GM12878 (cell line): ENCODE results near the gene NFIX.

Source experiments
- ASH2L ChIP-seq: fragments of 300-600, 200-600 bp; sonication (generic); IDR thresholded peaks from 2 replicates; pipeline ENCODE4 v1.6.1; 2017; ENCODE audit warnings: low read depth, mild to moderate bottlenecking, borderline replicate concordance
- CREM ChIP-seq: IDR thresholded peaks from 2 replicates; pipeline ENCODE4 v1.6.1; 2014; ENCODE audit warnings: antibody characterized with exemption, low read depth
- EGR1 ChIP-seq, 2 experiments: IDR thresholded peaks; 1 replicate in 1 of 2; 2 replicates in 1 of 2; pipeline ENCODE4 v1.6.1; 2011 to 2012; ENCODE audit warnings: low read depth in 2 of 2, low read length in 2 of 2, borderline replicate concordance in 1 of 2, mild to moderate bottlenecking in 1 of 2, moderate library complexity in 1 of 2
- ESRRA ChIP-seq: IDR thresholded peaks from 2 replicates; pipeline ENCODE4 v1.6.1; 2012; ENCODE audit warnings: mild to moderate bottlenecking, low read length, improper control_type of control experiment
- MYC ChIP-seq: IDR thresholded peaks from 2 replicates; pipeline ENCODE4 v1.6.1; 2011; ENCODE audit warnings: mild to moderate bottlenecking, low read length, moderate library complexity, inconsistent platforms; ENCODE audit not compliant: insufficient read depth, insufficient replicate concordance, insufficient read length, severe bottlenecking
- RAD21 ChIP-seq: IDR thresholded peaks from 2 replicates; pipeline ENCODE4 v1.6.1; 2011; ENCODE audit warnings: mild to moderate bottlenecking, low read depth, low read length, moderate library complexity; ENCODE audit not compliant: insufficient read depth
- RCOR1 ChIP-seq: conservative IDR thresholded peaks from 2 replicates; pipeline ENCODE4 v1.6.1; 2012; ENCODE audit warnings: low read depth, low read length, improper control_type of control experiment
- TAF1 ChIP-seq: IDR thresholded peaks from 2 replicates; pipeline ENCODE4 v1.6.1; 2011; ENCODE audit warnings: mild to moderate bottlenecking, low read depth, low read length, borderline replicate concordance
- ZNF274 ChIP-seq: IDR thresholded peaks from one replicate; pipeline ENCODE4 v1.8.0; 2011; ENCODE audit not compliant: insufficient read length, insufficient read depth
- TF ChIP-seq, protein P1 (sequence below): IDR thresholded peaks from 2 replicates; pipeline ENCODE4 v1.6.1; 2012; ENCODE audit warnings: mild to moderate bottlenecking, low read depth, low read length
- TF ChIP-seq, protein P2 (sequence below), 3 experiments: IDR thresholded peaks in 2 of 3; conservative IDR thresholded peaks in 1 of 3; 2 replicates each; pipeline ENCODE4 v1.5.1; 2011; ENCODE audit warnings: low read depth in 3 of 3, low read length in 3 of 3, mild to moderate bottlenecking in 3 of 3, control low read depth in 2 of 3, moderate library complexity in 2 of 3, inconsistent platforms in 1 of 3, mixed read lengths in 1 of 3; ENCODE audit not compliant: control insufficient read depth in 2 of 3, insufficient read depth in 1 of 3; ENCODE audit errors: extremely low read depth in 1 of 3

DNA sequence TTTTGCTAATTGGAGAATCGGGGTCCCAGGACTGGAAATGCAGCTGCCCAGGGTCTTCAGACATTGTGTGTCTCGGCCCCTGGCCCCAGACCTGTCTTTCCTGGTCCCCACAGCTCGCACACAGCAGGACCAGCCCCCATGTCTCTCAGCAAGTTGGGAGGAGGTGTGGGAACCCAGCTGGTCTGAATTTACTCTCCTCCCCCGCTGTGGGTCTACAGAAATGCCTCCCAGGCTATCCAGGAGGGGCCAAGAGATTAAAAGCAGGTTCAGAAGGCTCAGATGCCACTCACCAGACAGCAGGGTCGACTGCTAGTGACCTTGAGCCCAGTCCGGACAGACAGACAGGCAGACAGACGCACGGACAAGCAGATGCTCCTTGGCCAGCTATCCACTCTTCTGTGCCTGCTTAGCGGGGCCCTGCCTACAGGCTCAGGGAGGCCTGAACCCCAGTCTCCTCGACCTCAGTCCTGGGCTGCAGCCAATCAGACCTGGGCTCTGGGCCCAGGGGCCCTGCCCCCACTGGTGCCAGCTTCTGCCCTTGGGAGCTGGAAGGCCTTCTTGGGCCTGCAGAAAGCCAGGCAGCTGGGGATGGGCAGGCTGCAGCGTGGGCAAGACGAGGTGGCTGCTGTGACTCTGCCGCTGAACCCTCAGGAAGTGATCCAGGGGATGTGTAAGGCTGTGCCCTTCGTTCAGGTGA is 25.8 kb upstream of the NFIX start, which contains the start of gene DAND5:
- TF ChIP-seq MYC: no peak
- TF ChIP-seq RAD21: no peak
- TF ChIP-seq ASH2L: no peak
- TF ChIP-seq TAF1: no peak
- TF ChIP-seq, protein P1, sequence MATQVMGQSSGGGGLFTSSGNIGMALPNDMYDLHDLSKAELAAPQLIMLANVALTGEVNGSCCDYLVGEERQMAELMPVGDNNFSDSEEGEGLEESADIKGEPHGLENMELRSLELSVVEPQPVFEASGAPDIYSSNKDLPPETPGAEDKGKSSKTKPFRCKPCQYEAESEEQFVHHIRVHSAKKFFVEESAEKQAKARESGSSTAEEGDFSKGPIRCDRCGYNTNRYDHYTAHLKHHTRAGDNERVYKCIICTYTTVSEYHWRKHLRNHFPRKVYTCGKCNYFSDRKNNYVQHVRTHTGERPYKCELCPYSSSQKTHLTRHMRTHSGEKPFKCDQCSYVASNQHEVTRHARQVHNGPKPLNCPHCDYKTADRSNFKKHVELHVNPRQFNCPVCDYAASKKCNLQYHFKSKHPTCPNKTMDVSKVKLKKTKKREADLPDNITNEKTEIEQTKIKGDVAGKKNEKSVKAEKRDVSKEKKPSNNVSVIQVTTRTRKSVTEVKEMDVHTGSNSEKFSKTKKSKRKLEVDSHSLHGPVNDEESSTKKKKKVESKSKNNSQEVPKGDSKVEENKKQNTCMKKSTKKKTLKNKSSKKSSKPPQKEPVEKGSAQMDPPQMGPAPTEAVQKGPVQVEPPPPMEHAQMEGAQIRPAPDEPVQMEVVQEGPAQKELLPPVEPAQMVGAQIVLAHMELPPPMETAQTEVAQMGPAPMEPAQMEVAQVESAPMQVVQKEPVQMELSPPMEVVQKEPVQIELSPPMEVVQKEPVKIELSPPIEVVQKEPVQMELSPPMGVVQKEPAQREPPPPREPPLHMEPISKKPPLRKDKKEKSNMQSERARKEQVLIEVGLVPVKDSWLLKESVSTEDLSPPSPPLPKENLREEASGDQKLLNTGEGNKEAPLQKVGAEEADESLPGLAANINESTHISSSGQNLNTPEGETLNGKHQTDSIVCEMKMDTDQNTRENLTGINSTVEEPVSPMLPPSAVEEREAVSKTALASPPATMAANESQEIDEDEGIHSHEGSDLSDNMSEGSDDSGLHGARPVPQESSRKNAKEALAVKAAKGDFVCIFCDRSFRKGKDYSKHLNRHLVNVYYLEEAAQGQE: no peak
- no peak for TF ChIP-seq RCOR1
- no peak for TF ChIP-seq EGR1 (IDR thresholded peaks at IDR 0.05; ENCODE audit: borderline replicate concordance in 1 of 2, low read depth in 2 of 2, low read length in 2 of 2)
- TF ChIP-seq, protein P2, sequence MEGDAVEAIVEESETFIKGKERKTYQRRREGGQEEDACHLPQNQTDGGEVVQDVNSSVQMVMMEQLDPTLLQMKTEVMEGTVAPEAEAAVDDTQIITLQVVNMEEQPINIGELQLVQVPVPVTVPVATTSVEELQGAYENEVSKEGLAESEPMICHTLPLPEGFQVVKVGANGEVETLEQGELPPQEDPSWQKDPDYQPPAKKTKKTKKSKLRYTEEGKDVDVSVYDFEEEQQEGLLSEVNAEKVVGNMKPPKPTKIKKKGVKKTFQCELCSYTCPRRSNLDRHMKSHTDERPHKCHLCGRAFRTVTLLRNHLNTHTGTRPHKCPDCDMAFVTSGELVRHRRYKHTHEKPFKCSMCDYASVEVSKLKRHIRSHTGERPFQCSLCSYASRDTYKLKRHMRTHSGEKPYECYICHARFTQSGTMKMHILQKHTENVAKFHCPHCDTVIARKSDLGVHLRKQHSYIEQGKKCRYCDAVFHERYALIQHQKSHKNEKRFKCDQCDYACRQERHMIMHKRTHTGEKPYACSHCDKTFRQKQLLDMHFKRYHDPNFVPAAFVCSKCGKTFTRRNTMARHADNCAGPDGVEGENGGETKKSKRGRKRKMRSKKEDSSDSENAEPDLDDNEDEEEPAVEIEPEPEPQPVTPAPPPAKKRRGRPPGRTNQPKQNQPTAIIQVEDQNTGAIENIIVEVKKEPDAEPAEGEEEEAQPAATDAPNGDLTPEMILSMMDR (IDR thresholded peaks at IDR 0.05 in 2 of 3, conservative IDR thresholded peaks at IDR 0.05 in 1 of 3; ENCODE audit: control insufficient read depth in 2 of 3, extremely low read depth in 1 of 3, insufficient read depth in 1 of 3, low read depth in 3 of 3, low read length in 3 of 3): no peak
- no peak for TF ChIP-seq ESRRA
- TF ChIP-seq ZNF274: no peak
- no peak for TF ChIP-seq CREM
